K562 (cell line): ENCODE data around the gene CYB5B. TPM values are rescaled to one million over a fixed set of nuclear protein-coding genes. Genes with fewer than 3 reads are reported as not detected.

Experiments used
- CHD4 ChIP-seq: fragments of 200-600 bp; sonication (generic); IDR thresholded peaks from 3 replicates; pipeline ENCODE4 v1.6.1; 2012; ENCODE audit warnings: low read depth, mild to moderate bottlenecking, mixed read lengths, low read length, inconsistent platforms; ENCODE audit not compliant: insufficient read depth, insufficient replicate concordance, poor library complexity, severe bottlenecking
- HINFP ChIP-seq: fragments of 450-650 bp; conservative IDR thresholded peaks from 2 replicates; pipeline ENCODE4 v1.6.1; 2016; ENCODE audit warnings: missing genetic modification characterization, low read depth, mild to moderate bottlenecking, control low read depth, missing compliant biosample characterization
- HIVEP1 ChIP-seq: fragments of 250-450 bp; sonication (Bioruptor Pico); IDR thresholded peaks from 2 replicates; pipeline ENCODE4 v1.4.0; 2020; ENCODE audit warnings: mild to moderate bottlenecking
- MCM2 ChIP-seq: fragments of 450-650 bp; IDR thresholded peaks from 2 replicates; pipeline ENCODE4 v1.6.1; 2017; ENCODE audit warnings: low read depth, mild to moderate bottlenecking
- MGA ChIP-seq: fragments of 450-650 bp; IDR thresholded peaks from 2 replicates; pipeline ENCODE4 v1.6.1; 2016; ENCODE audit warnings: mild to moderate bottlenecking, moderate library complexity
- MTF1 ChIP-seq: fragments of 250-450 bp; sonication (Bioruptor Pico); IDR thresholded peaks from 2 replicates; pipeline ENCODE4 v1.9.0; 2021; ENCODE audit warnings: moderate library complexity, mild to moderate bottlenecking, inconsistent platforms, borderline replicate concordance
- RB1 ChIP-seq: fragments of 450-650 bp; IDR thresholded peaks from 2 replicates; pipeline ENCODE4 v1.6.1; 2017; ENCODE audit warnings: low read depth, mild to moderate bottlenecking
- SOX6 ChIP-seq: fragments of 450-650 bp; IDR thresholded peaks from 2 replicates; pipeline ENCODE4 v1.6.1; 2014; ENCODE audit warnings: mild to moderate bottlenecking
- TAF1 ChIP-seq: IDR thresholded peaks from 2 replicates; pipeline ENCODE4 v1.6.1; 2011; ENCODE audit warnings: mild to moderate bottlenecking, low read length, moderate library complexity; ENCODE audit not compliant: insufficient read depth, control insufficient read depth, severe bottlenecking; ENCODE audit errors: extremely low read depth
- TRIM25 ChIP-seq: fragments of 450-650 bp; IDR thresholded peaks from 2 replicates; pipeline ENCODE4 v1.7.0; 2016; ENCODE audit warnings: borderline replicate concordance
- ZC3H8 ChIP-seq: fragments of 450-650 bp; IDR thresholded peaks from 2 replicates; pipeline ENCODE4 v1.6.1; 2017
- ZNF561 ChIP-seq: fragments of 450-650 bp; formaldehyde crosslinking; conservative IDR thresholded peaks from 2 replicates; pipeline ENCODE4 v1.4.0; 2020; ENCODE audit warnings: mild to moderate bottlenecking, moderate library complexity
- polyA plus RNA-seq, 8 experiments: library from polyadenylated mRNA; depleted of rRNA in 4 of 8; stranded (reverse) in 5 of 8; unstranded in 3 of 8; fragments of >200 nt; fragmentation: Nextera tagmentation in 2 of 8; fragmentation: Illumina TruSeq in 1 of 8; extraction: Ambion mirVana in 2 of 8; extraction: Trizol in 1 of 8; gene quantifications; 2 replicates each; pipeline versions ENCODE4 v1.2.1 to v1.2.3, GENCODE V29; 2011 to 2014; ENCODE audit warnings: inconsistent platforms in 1 of 8, missing spikeins in 1 of 8
- total RNA-seq, 7 experiments: library from RNA; depleted of rRNA in 6 of 7; stranded (reverse); fragments of >200 nt in 6 of 7; fragmentation: Illumina TruSeq in 2 of 7; extraction: Trizol in 2 of 7; gene quantifications; 2 replicates each; pipeline versions ENCODE4 v1.2.1 to v1.2.3, GENCODE V29; 2011 to 2021; ENCODE audit warnings: low replicate concordance in 1 of 7

CYB5B gene
- total and polyA plus RNA-seq, 9 of the 15 experiments (the other 6 are each of a cell fraction or from before 2014, with no cell fraction given) = 29.9 to 274 (median 136) TPM

GRCh38 chr16:69424053-69424934, at the start of gene CYB5B (continued):
- TF ChIP-seq HINFP (tag) = no peak
- TF ChIP-seq ZNF561 (CRISPR knock-in tag) = no peak
- TF ChIP-seq MTF1 (CRISPR knock-in tag) = no peak
- no peak for TF ChIP-seq HIVEP1 (CRISPR knock-in tag)
- TF ChIP-seq TRIM25 = no peak
- peak; percentile 79 for TF ChIP-seq MGA
- no peak for TF ChIP-seq MCM2
- TF ChIP-seq TAF1 = peak; percentile 83
- no peak for TF ChIP-seq ZC3H8
- no peak for TF ChIP-seq CHD4
- peak; percentile 66; the same call in 1 of the 2 replicates for TF ChIP-seq RB1
- no peak for TF ChIP-seq SOX6
